HG03558 (cell line): Measurements from ENCODE around the gene PCBD2.
"Not testable (repeated sequence)": the region's sequence is repeated elsewhere in the genome, so short reads cannot be mapped to it uniquely, and the experiment has no call there.

ENCODE experiments used
- ATAC-seq: cut with Tn5 transposase; IDR thresholded peaks from one replicate; pipeline ENCODE4 v1.9.1; 2021; ENCODE audit warnings: moderate number of reproducible peaks; ENCODE audit not compliant: unreplicated experiment; ENCODE audit errors: extremely low read depth

Gene PCBD2

GRCh38 chr5:134949316-134949715, 44.4 kb downstream of the PCBD2 start:
- ATAC-seq: no peak

DNA sequence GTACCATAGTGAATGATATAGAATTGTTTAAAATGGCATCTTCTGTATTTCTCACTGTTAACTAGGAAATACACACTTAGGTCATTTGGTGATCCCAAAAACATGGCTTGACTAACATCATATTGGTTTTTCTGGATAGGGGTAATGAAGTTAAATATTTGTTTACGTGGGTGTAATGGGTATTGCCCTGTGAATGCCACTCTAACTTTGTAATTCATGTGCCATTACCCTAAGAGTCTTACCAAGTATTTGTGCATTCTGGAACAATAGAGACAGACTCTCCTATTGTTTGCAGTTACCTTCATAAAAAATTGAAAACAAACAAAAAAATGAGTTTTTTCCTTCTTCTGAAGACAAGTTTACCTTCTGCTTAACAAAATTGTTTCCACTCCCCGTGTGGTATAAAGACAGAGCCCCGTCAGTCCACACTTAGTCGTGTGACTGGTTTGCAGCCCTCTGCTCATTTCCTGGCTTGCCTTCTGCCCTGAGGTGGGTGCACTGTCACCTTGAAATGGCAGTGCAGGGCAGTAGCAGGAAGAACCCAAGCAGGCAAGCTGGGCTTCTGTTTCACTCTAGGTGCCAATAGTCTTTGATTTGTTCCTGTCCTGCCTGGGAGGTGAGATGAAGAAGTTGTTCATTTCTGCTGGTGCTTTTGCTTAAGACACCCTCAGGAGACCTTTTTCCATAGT, 53.1 kb downstream of the PCBD2 start:
- no peak for ATAC-seq

GRCh38 chr5:134958755-134959154, 53.8 kb downstream of the PCBD2 start:
- no peak for ATAC-seq

- no peak for ATAC-seq
Observed at GRCh38 chr5:134963098-134963497, 58.2 kb downstream of the PCBD2 start.

DNA sequence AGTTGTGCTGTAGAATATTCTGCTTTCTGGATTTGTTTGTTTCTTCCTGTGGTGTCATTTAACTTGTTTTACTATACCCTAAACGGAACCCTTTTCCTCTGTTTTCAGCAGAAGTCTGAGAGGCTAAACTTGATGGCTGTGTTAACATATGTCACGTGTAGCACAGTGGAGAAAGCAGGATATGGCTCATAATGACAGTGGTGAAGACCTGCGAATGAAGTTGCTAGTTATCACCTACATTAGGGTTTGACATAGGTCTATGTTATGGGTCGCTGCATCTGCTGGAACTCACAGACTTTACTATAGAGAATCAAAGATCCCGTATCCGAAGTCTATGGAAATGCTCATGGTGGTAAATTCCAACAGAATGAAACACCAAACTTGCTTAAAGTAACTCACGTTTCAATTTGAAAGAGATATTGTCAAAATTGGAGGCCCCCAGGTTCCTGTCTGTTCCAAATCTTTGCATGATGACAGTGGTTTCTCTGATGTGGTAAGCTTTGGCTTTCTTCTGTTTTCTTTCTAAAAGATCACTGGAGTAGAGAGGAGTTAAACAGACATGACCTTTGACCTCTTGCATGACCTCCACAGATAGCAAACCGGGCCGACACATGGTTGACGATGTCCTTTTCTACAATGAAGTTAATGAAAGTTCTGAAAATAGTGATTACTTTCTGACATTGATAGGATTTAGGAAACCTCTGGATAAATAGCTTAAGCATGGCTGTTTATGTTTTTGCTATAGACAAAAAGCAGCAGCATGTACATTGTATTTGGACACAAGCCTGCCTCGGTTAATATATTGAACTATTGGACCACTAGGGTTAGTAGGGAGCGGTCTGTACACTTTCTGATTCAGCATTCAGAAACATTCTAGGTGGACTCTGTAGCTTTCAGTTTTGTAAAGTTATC, 59.7 kb downstream of the PCBD2 start:
- ATAC-seq: no peak

DNA sequence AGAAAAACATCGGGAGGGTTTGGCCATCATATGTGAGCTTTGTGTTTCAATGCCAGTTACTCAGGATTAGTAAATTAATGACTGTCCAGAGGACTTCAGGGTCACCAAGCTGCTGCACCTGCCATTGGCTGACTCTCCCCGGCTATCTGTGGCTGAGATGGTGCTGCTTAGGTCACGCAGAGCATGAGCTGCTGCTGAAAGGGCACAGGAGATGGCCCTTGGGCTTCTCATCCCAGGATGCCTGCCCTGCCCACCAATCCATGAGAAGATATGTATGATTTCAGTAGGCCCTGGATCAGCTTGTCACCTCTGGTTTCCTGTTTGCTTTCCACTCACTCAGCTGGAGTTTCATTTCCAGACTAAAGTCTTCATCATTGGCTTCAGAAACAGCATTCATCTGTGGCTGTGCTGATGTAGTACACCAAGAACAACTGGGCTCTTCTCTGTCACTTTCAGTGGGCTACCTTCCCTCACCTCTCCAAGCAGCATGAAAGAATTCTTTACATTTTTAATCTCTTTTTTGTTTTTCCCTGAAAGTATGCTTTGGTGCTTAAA, 60.4 kb downstream of the PCBD2 start:
- no peak for ATAC-seq

DNA sequence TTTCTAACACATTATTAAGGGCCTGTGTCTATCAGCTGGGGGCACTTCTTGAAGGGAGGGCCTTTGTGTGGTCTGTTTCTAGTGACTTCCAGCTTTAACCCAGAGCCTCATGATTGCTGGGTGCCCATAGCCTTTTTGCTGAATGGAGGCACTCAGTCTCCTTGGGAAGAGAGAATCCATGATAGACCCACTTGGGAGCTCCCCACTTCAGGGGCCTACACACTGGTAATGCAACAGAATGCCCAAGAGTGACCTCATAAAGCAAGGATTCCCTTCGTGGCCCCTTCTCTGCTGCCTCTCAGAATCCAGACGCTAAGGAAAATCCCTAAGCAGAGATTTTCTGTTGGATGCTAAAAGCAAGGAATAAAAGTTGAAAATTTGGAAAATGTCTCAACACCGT, 62.7 kb downstream of the PCBD2 start, which contains the start of gene CATSPER3:
Gene CATSPER3 (plus strand): TSS at position 301 of the 400 bp plus-strand sequence. CDS start 85 bp downstream, at position 386.
- ATAC-seq: no peak

DNA sequence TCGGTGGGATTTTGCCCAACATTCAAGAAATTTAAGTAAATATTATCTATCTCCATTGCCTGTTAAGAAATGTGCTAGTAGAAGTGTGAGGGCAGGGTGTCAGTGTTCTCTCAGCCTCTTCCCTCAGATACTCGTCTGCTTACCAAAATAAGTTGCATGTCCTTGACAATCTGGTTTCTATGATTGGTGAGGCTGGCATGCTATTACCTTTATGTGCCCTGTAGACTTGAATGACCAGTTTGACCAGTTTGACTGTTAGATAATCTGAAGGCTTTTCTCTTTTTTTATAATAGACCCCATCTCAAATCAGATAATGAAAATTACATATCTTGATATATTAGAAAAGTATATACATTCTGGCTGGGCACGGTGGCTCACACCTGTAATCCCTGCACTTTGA, 63.1 kb downstream of the PCBD2 start:
- ATAC-seq: no peak

- no peak for ATAC-seq
Observed at GRCh38 chr5:134969166-134969565, 64.2 kb downstream of the PCBD2 start.

- no peak for ATAC-seq
Observed at GRCh38 chr5:134975078-134975715, 70.3 kb downstream of the PCBD2 start.

DNA sequence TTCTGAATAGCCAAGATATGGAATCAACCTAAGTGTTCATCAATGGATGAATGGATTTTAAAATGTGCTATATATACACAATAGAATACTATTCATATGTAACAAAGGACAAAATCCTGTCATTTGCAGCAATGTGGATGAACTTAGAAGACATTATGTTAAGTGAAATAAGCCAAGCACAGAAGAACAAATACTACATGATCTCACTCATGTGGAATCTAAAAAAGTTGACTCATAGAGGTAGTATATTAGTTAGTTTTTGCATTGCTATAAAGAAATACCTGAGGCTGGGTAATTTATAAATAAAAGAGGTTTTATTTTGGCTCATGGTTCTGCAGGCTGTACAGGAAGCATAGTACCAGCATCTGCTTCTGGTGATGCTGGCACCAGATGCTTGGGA, 70.9 kb downstream of the PCBD2 start:
- ATAC-seq: no peak

- no peak for ATAC-seq
Observed at GRCh38 chr5:134976841-134977240, 71.9 kb downstream of the PCBD2 start.

DNA sequence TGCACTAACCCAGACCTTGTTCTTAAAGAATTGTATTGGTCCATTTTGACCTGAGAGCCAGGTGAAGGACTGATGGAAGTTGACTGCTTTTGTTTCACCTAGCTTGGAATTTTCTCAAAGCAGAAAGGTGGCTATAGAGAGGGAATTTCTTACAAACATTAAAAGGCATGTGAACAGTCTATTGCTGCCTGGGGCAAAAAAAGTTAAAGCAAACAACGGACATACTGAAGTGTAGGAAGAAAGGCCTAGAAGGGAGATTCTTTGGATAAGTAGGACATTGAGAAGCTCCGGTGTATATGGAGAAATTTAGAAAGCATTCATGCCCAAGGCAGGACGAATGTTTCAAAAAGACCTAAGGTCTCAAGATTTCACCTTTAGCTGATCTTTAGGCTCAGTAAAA, 74.5 kb downstream of the PCBD2 start:
- no peak for ATAC-seq

DNA sequence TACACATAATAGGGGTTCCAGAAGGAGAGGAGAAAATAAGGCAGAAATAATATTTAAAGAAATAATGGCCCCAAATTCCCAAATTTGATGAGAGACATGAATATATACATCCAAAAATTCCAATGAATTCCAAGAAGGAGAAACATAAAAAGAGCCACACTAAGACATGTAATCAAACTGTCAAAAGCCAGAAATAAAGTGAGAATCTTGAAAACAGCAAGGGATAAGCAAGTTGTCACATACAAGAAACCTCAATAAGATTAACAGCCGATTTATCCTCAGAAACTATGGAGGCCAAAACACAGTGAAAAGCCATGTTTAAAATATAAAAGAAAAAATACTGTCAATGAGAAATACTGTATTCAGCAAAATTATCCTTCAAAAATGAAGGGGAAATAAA, 77.3 kb downstream of the PCBD2 start:
- ATAC-seq: no peak

DNA sequence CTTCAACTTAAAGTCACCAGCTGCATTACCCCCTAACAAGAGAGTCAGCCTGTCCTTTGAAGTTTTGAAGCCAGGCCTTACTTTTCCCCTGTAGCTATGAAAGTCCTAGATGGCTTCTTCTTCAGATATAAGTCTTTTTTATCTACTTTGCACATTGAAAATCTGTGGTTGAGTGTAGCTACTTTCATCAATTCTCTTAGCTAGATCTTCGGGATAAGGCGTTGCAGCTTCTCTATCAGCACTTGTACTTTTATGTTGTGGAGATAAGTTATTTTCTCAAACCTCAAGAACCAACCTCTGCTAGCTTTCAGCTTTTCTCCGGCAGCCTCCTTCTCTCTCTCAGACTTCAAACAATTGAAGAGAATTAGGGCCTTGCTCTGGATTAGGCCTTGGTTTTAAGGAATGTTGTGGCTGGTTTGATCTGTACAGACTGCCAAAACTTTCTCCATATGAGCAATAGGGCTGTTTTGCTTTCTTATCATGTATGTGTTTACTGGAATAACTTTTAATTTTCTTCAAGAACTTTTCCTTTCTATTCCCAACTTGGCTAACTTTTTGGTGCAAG, 84.4 kb downstream of the PCBD2 start:
- ATAC-seq: no peak

GRCh38 chr5:134990183-134990582, 85.3 kb downstream of the PCBD2 start:
- not testable (repeated sequence) for ATAC-seq

DNA sequence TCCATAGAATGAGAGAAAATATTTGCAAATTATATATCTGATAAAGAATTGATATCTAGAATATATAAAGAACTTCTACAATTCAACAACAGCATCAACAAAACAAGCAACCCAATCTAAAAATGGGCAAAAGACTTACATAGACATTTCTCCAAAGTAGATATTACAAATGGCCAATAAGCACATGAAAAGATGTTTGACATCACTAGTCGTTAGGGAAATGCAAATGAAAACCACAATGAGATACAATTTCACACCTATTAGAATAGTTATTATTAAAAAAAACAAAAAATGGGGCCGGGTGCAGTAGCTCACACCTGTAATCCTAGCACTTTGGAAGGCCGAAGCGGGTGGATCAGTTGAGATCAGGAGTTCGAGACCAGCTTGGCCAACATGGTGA, 87.2 kb downstream of the PCBD2 start:
- ATAC-seq: no peak

- no peak for ATAC-seq
Observed at GRCh38 chr5:134993161-134993560, 88.2 kb downstream of the PCBD2 start.

- ATAC-seq: no peak
Observed at GRCh38 chr5:134994560-134995156, 89.7 kb downstream of the PCBD2 start.

DNA sequence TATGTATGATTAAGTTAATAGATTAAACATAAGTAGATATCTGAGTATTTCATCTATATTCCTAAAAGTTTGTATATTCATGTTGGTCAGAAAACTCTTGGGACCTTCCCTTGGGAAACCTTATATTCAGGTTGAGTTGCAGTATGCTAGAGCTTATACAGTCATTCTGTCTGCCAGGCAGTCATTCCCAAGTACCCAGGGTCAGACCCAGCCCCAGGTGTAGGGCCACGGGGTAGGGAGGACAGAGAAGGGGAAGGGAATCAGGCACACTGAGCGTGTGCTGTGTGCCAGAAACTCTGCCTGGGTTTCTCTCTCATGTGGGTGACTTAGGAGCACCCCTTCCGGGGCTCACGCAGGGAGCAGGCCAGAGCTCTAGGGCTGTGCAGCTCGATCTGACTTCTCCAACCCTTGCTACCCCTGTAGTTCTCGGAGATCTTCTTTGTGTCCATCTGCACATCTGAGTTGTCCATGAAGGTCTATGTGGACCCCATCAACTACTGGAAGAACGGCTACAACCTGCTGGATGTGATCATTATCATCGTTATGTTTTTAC, 91.0 kb downstream of the PCBD2 start:
- no peak for ATAC-seq
